ENCODE measurements around the gene STAT5B.
"Not testable (repeated sequence)": the region's sequence is repeated elsewhere in the genome, so short reads cannot be mapped to it uniquely, and the experiment has no call there.

Gene STAT5B

GRCh38 chr17:42225646-42226045 is 50.5 kb downstream of the STAT5B start:
- DNase-seq (ENCODE audit: low read depth): no peak
- no peak overlapping the region for H3K4me3 ChIP-seq (ENCODE audit: control insufficient read depth, low read depth, low read length)
- TF ChIP-seq, protein P1, sequence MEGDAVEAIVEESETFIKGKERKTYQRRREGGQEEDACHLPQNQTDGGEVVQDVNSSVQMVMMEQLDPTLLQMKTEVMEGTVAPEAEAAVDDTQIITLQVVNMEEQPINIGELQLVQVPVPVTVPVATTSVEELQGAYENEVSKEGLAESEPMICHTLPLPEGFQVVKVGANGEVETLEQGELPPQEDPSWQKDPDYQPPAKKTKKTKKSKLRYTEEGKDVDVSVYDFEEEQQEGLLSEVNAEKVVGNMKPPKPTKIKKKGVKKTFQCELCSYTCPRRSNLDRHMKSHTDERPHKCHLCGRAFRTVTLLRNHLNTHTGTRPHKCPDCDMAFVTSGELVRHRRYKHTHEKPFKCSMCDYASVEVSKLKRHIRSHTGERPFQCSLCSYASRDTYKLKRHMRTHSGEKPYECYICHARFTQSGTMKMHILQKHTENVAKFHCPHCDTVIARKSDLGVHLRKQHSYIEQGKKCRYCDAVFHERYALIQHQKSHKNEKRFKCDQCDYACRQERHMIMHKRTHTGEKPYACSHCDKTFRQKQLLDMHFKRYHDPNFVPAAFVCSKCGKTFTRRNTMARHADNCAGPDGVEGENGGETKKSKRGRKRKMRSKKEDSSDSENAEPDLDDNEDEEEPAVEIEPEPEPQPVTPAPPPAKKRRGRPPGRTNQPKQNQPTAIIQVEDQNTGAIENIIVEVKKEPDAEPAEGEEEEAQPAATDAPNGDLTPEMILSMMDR (IDR thresholded peaks at IDR 0.05; ENCODE audit: control insufficient read depth, insufficient read depth, low read depth, low read length, missing control alignments): no peak

GRCh38 chr17:42224651-42225050 is 51.5 kb downstream of the STAT5B start:
- H3K4me3 ChIP-seq (ENCODE audit: control insufficient read depth, low read depth, low read length): no peak overlapping the region
- TF ChIP-seq, protein P1 (IDR thresholded peaks at IDR 0.05; ENCODE audit: control insufficient read depth, insufficient read depth, low read depth, low read length, missing control alignments): no peak
- no peak for DNase-seq (ENCODE audit: low read depth)

DNA sequence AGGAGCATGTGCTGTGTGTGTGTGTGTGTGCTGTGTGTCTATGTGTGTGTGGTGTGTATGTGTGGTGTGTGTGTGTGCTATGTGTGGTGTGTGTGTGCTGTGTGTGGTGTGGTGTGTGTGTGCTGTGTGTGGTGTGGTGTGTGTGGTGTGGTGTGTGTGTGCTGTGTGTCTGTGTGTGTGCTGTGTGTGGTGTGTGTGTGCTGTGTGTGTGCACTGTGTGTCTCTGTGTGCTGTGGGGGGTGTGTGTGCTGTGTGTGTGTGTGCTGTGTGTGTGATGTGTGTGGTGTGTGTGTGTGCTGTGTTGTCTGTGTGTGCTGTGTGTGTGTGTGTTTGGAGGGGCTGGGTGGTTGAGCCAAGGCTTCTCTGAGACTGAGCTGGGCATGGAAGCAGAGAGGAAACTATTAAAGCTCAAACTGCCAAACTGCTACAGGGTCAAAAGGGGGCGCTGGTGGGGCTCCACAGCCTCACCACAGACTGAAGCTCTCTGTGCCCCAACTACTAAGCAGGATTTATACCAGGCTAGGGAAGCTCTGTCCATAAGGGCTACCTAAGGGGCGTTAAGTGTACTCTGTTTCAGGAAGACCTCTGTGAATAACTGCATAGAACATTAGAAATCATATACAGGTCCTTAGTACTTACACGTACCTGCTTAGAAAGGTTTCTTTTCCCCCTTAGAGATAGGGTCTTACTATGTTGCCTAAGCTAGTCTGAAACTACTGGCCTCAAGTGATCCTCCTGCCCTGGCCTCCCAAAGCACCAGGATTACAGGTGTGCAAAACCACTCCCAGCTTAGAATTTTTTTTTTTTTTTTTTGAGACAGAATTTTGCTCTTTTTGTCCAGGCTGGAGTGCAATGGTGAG is 54.1 kb downstream of the STAT5B start:
- TF ChIP-seq, protein P1 (IDR thresholded peaks at IDR 0.05; ENCODE audit: control insufficient read depth, insufficient read depth, low read depth, low read length, missing control alignments): peak; percentile 78
- no peak overlapping the region for H3K4me3 ChIP-seq (ENCODE audit: control insufficient read depth, low read depth, low read length)
- DNase-seq (ENCODE audit: low read depth): no peak

DNA sequence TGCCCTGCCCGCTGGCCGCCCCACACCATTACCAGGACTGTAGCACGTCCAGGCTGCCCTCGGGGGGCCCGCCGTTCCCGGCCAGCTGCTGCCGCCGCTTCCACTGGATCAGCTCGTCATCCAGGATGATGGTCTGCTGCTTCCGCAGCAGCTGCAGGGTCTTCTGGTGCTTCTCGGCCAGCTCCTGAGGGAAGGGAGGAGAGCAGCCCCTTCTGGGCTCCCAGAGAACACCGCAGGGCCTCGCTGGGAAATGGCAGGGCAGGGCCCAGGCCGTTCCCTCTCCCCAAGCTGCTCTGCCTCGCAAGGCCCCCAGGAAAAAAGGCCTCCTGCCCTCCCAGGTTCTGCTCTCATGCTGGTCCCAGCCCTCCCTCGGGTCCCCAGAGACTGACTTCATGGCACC is 56.9 kb downstream of the STAT5B start:
- DNase-seq (ENCODE audit: low read depth); H3K4me3 ChIP-seq (ENCODE audit: control insufficient read depth, low read depth, low read length): not testable (repeated sequence)

DNA sequence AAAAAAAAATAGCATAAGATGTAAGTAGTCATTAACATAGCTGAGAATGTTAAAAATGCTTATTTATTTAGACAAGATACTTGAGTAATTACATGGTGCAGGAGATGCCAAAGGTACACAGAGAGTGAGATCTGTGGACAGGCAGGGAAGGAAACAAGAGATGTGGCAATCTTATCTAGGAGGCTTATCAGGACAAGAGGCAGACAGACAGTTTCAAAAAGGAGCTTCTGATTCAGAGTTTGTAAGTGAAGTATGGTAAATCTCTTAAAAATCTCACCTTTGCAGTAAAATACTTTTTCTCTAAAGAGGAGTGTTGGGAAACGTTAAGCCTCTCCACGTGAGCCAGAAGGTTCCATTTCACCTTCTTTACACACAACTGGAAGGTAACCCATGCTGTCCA is 62.0 kb downstream of the STAT5B start:
- no peak overlapping the region for H3K4me3 ChIP-seq (ENCODE audit: control insufficient read depth, low read depth, low read length)
- TF ChIP-seq, protein P1 (IDR thresholded peaks at IDR 0.05; ENCODE audit: control insufficient read depth, insufficient read depth, low read depth, low read length, missing control alignments): no peak
- DNase-seq (ENCODE audit: low read depth): no peak

- DNase-seq (ENCODE audit: low read depth): no peak
- TF ChIP-seq, protein P1 (IDR thresholded peaks at IDR 0.05; ENCODE audit: control insufficient read depth, insufficient read depth, low read depth, low read length, missing control alignments): no peak
- H3K4me3 ChIP-seq (ENCODE audit: control insufficient read depth, low read depth, low read length): no peak overlapping the region
Observed at GRCh38 chr17:42212382-42212781, 63.8 kb downstream of the STAT5B start.

DNA sequence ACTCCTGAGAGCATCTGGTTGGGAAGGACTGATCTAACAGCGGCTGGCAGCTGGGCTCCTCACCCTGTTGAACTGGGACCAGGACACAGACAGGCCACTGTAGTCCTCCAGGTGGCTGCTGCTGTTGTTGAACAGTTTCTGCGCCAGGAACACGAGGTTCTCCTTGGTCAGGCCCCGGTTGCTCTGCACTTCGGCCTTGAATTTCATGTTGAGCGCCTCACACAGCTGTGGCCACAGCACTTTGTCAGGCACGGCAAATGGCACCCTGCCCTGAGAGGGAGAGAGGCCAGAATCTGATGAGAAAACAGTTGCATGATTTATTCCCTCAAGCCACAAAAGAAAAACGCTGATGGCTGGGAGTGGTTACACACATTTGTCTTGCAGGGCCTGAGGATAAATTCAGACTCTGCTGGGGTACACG is 64.3 kb downstream of the STAT5B start:
- DNase-seq (ENCODE audit: low read depth); H3K4me3 ChIP-seq (ENCODE audit: control insufficient read depth, low read depth, low read length): not testable (repeated sequence)

DNA sequence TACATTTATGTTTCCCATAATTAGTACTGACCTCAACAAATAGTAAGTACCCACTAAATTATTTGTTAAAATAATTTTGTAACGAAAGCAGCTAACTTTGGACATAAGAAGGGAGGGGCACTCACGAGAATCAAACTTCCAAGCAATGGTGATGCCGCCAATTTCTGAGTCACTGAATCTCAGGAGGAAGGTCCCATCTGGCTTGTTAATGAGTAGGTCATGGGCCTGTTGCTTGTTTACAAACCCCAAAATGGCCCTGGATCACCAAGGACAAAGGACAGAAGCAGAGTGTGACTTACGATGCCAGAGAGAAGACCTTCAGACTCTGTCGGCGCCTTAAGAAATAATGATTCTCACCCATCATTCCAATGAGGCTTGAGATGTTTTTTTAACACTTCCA is 66.1 kb downstream of the STAT5B start:
- no peak overlapping the region for H3K4me3 ChIP-seq (ENCODE audit: control insufficient read depth, low read depth, low read length)
- DNase-seq (ENCODE audit: low read depth): no peak
- TF ChIP-seq, protein P1 (IDR thresholded peaks at IDR 0.05; ENCODE audit: control insufficient read depth, insufficient read depth, low read depth, low read length, missing control alignments): no peak

DNA sequence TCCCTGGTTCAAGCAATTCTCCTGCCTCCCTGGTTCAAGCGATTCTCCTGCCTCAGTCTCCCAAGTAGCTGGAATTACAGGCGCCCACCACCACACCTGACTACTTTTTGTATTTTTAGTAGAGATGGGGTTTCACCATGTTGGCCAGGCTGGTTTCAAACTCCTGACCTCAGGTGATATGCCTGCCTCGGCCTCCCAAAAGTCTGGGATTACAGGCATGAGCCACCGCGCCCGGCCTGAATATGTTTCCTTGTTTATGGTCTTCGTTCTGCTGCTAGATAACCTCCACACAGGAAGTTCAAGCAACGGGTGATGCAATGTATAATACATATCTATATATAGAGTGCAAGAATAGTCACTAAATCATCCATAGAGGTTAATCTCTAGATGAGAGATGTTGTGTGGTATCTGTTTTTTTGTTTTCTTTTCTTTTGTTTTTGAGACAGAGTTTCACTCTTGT is 70.0 kb downstream of the STAT5B start:
- DNase-seq (ENCODE audit: low read depth); H3K4me3 ChIP-seq (ENCODE audit: control insufficient read depth, low read depth, low read length): not testable (repeated sequence)

Data from AG09309 (cell line).